Skeletal muscle tissue (tissue), 4 donors: ENCODE measurements around the gene ATP10A. TPM values are rescaled to one million over a fixed set of nuclear protein-coding genes. Genes with fewer than 3 reads are reported as not detected.

Source experiments
- H3K27ac ChIP-seq: one replicate; pipeline ENCODE4 v1.7.0; 2013; ENCODE audit warnings: mild to moderate bottlenecking, low read depth, low read length, inconsistent platforms
- H3K27me3 ChIP-seq, 3 donors: one replicate each; pipeline ENCODE4 v1.7.0; 2013; ENCODE audit warnings: low read length in 3 of 3; ENCODE audit not compliant: control insufficient read depth in 3 of 3, insufficient read depth in 3 of 3
- H3K36me3 ChIP-seq, 3 donors: one replicate each; pipeline ENCODE4 v1.7.0; 2013; ENCODE audit warnings: low read length in 3 of 3; ENCODE audit not compliant: control insufficient read depth in 3 of 3, insufficient read depth in 3 of 3
- H3K4me1 ChIP-seq, 3 donors: one replicate each; pipeline ENCODE4 v1.7.0; 2013; ENCODE audit warnings: low read length in 3 of 3, mild to moderate bottlenecking in 3 of 3; ENCODE audit not compliant: control insufficient read depth in 3 of 3, insufficient read depth in 3 of 3
- H3K4me3 ChIP-seq, 3 donors: one replicate each; pipeline ENCODE4 v1.7.0; 2013; ENCODE audit warnings: low read length in 3 of 3
- H3K9ac ChIP-seq, 3 donors: one replicate each; pipeline ENCODE4 v1.7.0; 2013; ENCODE audit warnings: low read length in 3 of 3, mild to moderate bottlenecking in 3 of 3, moderate library complexity in 2 of 3, low read depth in 1 of 3
- H3K9me3 ChIP-seq, 3 donors: one replicate each; pipeline ENCODE4 v1.7.0; 2013; ENCODE audit warnings: low read length in 3 of 3; ENCODE audit not compliant: control insufficient read depth in 3 of 3
- total RNA-seq: library from RNA; depleted of rRNA; stranded (reverse); fragments of >200 nt; gene quantifications from one replicate; pipeline ENCODE4 v1.2.3, GENCODE V29; 2014
- donor health status: Osteomylitis.

The ATP10A gene
- total RNA-seq, 1 donor from 2014 or later: 7.8 TPM

GRCh38 chr15:25661898-25662297 lies 201.2 kb downstream of the ATP10A start:
- Histone ChIP-seq H3K9me3 (no peaks in the 10 kb centered on the region), H3K4me3 (no peak overlapping the region), H3K4me1 (no peaks in the 10 kb centered on the region), H3K27ac (no peak overlapping the region), H3K36me3 (no peaks in the 10 kb centered on the region), H3K9ac (no peak overlapping the region), H3K27me3 (peaks cover 0 to 5% (median 3%) of the 10 kb centered on the region in 3 donors)

GRCh38 chr15:25659251-25659650 lies 203.9 kb downstream of the ATP10A start:
- H3K4me3 ChIP-seq: no peak overlapping the region
- peaks cover 0 to 5% (median 3%) of the 10 kb centered on the region in 3 donors for H3K27me3 ChIP-seq
- H3K4me1 ChIP-seq: no peaks in the 10 kb centered on the region
- H3K36me3 ChIP-seq: no peaks in the 10 kb centered on the region
- peaks cover 0 to 2% (median 0%) of the 10 kb centered on the region in 3 donors for H3K9me3 ChIP-seq
- H3K9ac ChIP-seq: no peak overlapping the region
- H3K27ac ChIP-seq: no peak overlapping the region

GRCh38 chr15:25658560-25658959 lies 204.6 kb downstream of the ATP10A start:
- Histone ChIP-seq H3K27ac (no peak overlapping the region), H3K4me3 (no peak overlapping the region), H3K36me3 (no peaks in the 10 kb centered on the region), H3K4me1 (no peaks in the 10 kb centered on the region), H3K9me3 (peaks cover 0 to 2% (median 0%) of the 10 kb centered on the region in 3 donors), H3K9ac (no peak overlapping the region), H3K27me3 (peaks cover 0 to 5% (median 3%) of the 10 kb centered on the region in 3 donors)

GRCh38 chr15:25655207-25655948 lies 207.7 kb downstream of the ATP10A start:
- Histone ChIP-seq H3K27ac (no peak overlapping the region), H3K4me1 (no peaks in the 10 kb centered on the region), H3K9ac (no peak overlapping the region), H3K27me3 (peaks cover 0 to 7% (median 5%) of the 10 kb centered on the region in 3 donors), H3K4me3 (no peak overlapping the region), H3K36me3 (no peaks in the 10 kb centered on the region), H3K9me3 (peaks cover 0 to 2% (median 0%) of the 10 kb centered on the region in 3 donors)

GRCh38 chr15:25653371-25653770 lies 209.8 kb downstream of the ATP10A start:
- Histone ChIP-seq H3K9me3 (peaks cover 0 to 2% (median 0%) of the 10 kb centered on the region in 3 donors), H3K27ac (no peak overlapping the region), H3K4me3 (no peak overlapping the region), H3K27me3 (peaks cover 0 to 7% (median 3%) of the 10 kb centered on the region in 3 donors), H3K9ac (no peak overlapping the region), H3K36me3 (no peaks in the 10 kb centered on the region), H3K4me1 (no peaks in the 10 kb centered on the region)

- no peaks in the 10 kb centered on the region for H3K36me3 ChIP-seq
- H3K27ac ChIP-seq: no peak overlapping the region
- H3K4me3 ChIP-seq: no peak overlapping the region
- H3K4me1 ChIP-seq: no peaks in the 10 kb centered on the region
- H3K9me3 ChIP-seq: peaks cover 0 to 2% (median 0%) of the 10 kb centered on the region in 3 donors
- H3K27me3 ChIP-seq: peaks cover 0 to 7% (median 0%) of the 10 kb centered on the region in 3 donors
- H3K9ac ChIP-seq: no peak overlapping the region
Observed at GRCh38 chr15:25652704-25653103, 210.4 kb downstream of the ATP10A start.

- no peaks in the 10 kb centered on the region for H3K4me1 ChIP-seq
- H3K36me3 ChIP-seq: no peaks in the 10 kb centered on the region
- no peak overlapping the region for H3K4me3 ChIP-seq
- no peaks in the 10 kb centered on the region for H3K9me3 ChIP-seq
- no peak overlapping the region for H3K27ac ChIP-seq
- peaks cover 0 to 5% (median 0%) of the 10 kb centered on the region in 3 donors for H3K27me3 ChIP-seq
- H3K9ac ChIP-seq: no peak overlapping the region
Observed at GRCh38 chr15:25649390-25649789, 213.7 kb downstream of the ATP10A start.

- Histone ChIP-seq H3K36me3 (no peaks in the 10 kb centered on the region), H3K9ac (no peak overlapping the region)
Observed at GRCh38 chr15:25643120-25643519, 220.0 kb downstream of the ATP10A start.

GRCh38 chr15:25641762-25642161 lies 221.4 kb downstream of the ATP10A start:
- Histone ChIP-seq H3K27me3 (no peaks in the 10 kb centered on the region), H3K9ac (no peak overlapping the region), H3K4me3 (no peak overlapping the region), H3K36me3 (no peaks in the 10 kb centered on the region), H3K4me1 (no peaks in the 10 kb centered on the region), H3K9me3 (no peaks in the 10 kb centered on the region), H3K27ac (no peak overlapping the region)

More at GRCh38 chr15:25643120-25643519, 220.0 kb downstream of the ATP10A start:
- Histone ChIP-seq H3K4me1 (no peaks in the 10 kb centered on the region), H3K4me3 (no peak overlapping the region), H3K27me3 (no peaks in the 10 kb centered on the region), H3K27ac (no peak overlapping the region), H3K9me3 (no peaks in the 10 kb centered on the region)

- Histone ChIP-seq H3K27me3 (no peaks in the 10 kb centered on the region), H3K4me3 (no peak overlapping the region), H3K9ac (no peak overlapping the region), H3K36me3 (no peaks in the 10 kb centered on the region), H3K4me1 (no peaks in the 10 kb centered on the region), H3K9me3 (no peaks in the 10 kb centered on the region), H3K27ac (no peak overlapping the region)
Observed at GRCh38 chr15:25641361-25641760, 221.8 kb downstream of the ATP10A start.
